Measurements from ENCODE around the gene CHRDL1. TPM values are rescaled to one million over a fixed set of nuclear protein-coding genes. Genes with fewer than 3 reads are reported as not detected.

The CHRDL1 gene
- total and polyA plus RNA-seq, 2 donors (not counting 1 experiment from before 2014, with no cell fraction given) = not detected

DNA sequence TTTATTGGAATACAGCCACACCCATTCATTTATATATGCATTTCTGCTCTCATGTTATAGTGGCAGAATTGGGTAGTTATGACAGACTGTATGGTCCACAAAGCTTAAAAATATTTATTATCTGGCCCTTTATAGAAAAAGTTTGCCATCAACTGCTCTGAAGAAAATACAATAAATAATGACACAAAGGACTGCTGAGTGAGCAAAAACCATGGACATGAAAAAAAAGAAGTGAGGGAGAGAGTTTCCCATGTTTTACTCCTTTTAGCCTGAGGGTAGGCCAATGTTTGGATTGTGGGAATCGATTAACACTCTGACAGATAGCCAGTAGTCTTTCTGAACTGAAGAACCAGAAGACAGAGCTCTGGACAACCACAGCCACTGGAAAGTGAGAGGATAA is 149.2 kb downstream of the CHRDL1 start:
- Mint-ChIP-seq H3K4me1 (no peaks in the 10 kb centered on the region), H3K9me3 (ENCODE audit: insufficient read depth) (peaks cover 2% of the 10 kb centered on the region), H3K4me3 (no peak overlapping the region), H3K27ac (no peak overlapping the region), H3K27me3 (no peaks in the 10 kb centered on the region)
- Histone ChIP-seq H3K9me3 (ENCODE audit: control extremely low read depth in 1 of 3, control insufficient read depth in 2 of 3, insufficient read depth in 1 of 3, low read length in 2 of 3) (no peaks in the 10 kb centered on the region), H2AFZ (ENCODE audit: insufficient read depth, low read depth, low read length, poor library complexity, severe bottlenecking) (no peak overlapping the region), H3K4me3 (ENCODE audit: control extremely low read depth in 1 of 5, extremely low read depth in 1 of 5, insufficient read depth in 1 of 5, low read depth in 2 of 5, low read length in 4 of 5) (no peak overlapping the region), H3K27ac (ENCODE audit: low read length in 2 of 2) (no peak overlapping the region), H3K4me1 (ENCODE audit: control insufficient read depth in 2 of 2, insufficient read depth in 2 of 2, low read length in 2 of 2) (no peaks in the 10 kb centered on the region), H3K27me3 (replicated peaks in 1 of 4; ENCODE audit: control extremely low read depth in 1 of 4, control insufficient read depth in 3 of 4, insufficient read depth in 4 of 4, low read length in 3 of 4) (no peaks in the 10 kb centered on the region), H4K20me1 (ENCODE audit: control insufficient read depth, insufficient read depth, low read length, poor library complexity, severe bottlenecking) (no peaks in the 10 kb centered on the region), H3K79me2 (ENCODE audit: control insufficient read depth, insufficient read depth, low read length) (no peaks in the 10 kb centered on the region), H3K4me2 (replicated peaks; ENCODE audit: low read depth, low read length, poor library complexity, severe bottlenecking) (no peak overlapping the region), H3K36me3 (replicated peaks in 1 of 2; ENCODE audit: control extremely low read depth in 1 of 2, control insufficient read depth in 1 of 2, extremely low read depth in 1 of 2, insufficient read depth in 2 of 2, low read length in 1 of 2) (no peaks in the 10 kb centered on the region), H3K9ac (ENCODE audit: low read length) (no peak overlapping the region)
- CTCF ChIA-PET = no interaction called here
- ATAC-seq (ENCODE audit: low read depth) = no peak
- DNase-seq = no peak
- intact Hi-C loops (cut with micrococcal nuclease) = no loop called here
- POLR2A ChIA-PET = no interaction called here
- no peak for TF ChIP-seq EZH2 (IDR thresholded peaks at IDR 0.05; ENCODE audit: borderline replicate concordance, insufficient read depth, low read depth, low read length, poor library complexity, severe bottlenecking)
- TF ChIP-seq, protein P1, sequence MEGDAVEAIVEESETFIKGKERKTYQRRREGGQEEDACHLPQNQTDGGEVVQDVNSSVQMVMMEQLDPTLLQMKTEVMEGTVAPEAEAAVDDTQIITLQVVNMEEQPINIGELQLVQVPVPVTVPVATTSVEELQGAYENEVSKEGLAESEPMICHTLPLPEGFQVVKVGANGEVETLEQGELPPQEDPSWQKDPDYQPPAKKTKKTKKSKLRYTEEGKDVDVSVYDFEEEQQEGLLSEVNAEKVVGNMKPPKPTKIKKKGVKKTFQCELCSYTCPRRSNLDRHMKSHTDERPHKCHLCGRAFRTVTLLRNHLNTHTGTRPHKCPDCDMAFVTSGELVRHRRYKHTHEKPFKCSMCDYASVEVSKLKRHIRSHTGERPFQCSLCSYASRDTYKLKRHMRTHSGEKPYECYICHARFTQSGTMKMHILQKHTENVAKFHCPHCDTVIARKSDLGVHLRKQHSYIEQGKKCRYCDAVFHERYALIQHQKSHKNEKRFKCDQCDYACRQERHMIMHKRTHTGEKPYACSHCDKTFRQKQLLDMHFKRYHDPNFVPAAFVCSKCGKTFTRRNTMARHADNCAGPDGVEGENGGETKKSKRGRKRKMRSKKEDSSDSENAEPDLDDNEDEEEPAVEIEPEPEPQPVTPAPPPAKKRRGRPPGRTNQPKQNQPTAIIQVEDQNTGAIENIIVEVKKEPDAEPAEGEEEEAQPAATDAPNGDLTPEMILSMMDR (IDR thresholded peaks at IDR 0.05) = no peak
- no CpG with 5 or more reads among the region's 1 CpG for WGBS (ENCODE audit: insufficient coverage)
